ENCODE measurements around the gene ZNF419.

- TF ChIP-seq POLR2AphosphoS5 (IDR thresholded peaks at IDR 0.05; ENCODE audit: low read depth, low read length): no peak
- TF ChIP-seq TAF1 (IDR thresholded peaks at IDR 0.05; ENCODE audit: borderline replicate concordance, low read depth, low read length): no peak
These were observed 48.6 kb upstream of the ZNF419 start for GRCh38 chr19:57438925-57439324.
